Ishikawa (cell line): ENCODE data around the gene SCGB1A1.

Source experiments
- CEBPB ChIP-seq: IDR thresholded peaks from 2 replicates; pipeline ENCODE4 v1.6.1; 2012
- EGR1 ChIP-seq: IDR thresholded peaks from 2 replicates; pipeline ENCODE4 v1.6.1; 2012
- EP300 ChIP-seq: IDR thresholded peaks from 2 replicates; pipeline ENCODE4 v1.6.1; 2012; ENCODE audit warnings: borderline replicate concordance
- FOXM1 ChIP-seq: IDR thresholded peaks from 2 replicates; pipeline ENCODE4 v1.6.1; 2012; ENCODE audit warnings: low read depth, borderline replicate concordance
- MAX ChIP-seq: IDR thresholded peaks from 2 replicates; pipeline ENCODE4 v1.6.1; 2012
- NFIC ChIP-seq: IDR thresholded peaks from 2 replicates; pipeline ENCODE4 v1.6.1; 2012
- RAD21 ChIP-seq: IDR thresholded peaks from 2 replicates; pipeline ENCODE4 v1.6.1; 2012; ENCODE audit warnings: low read depth
- REST ChIP-seq: IDR thresholded peaks from 2 replicates; pipeline ENCODE4 v1.6.1; 2012; ENCODE audit warnings: low read depth, mild to moderate bottlenecking
- TAF1 ChIP-seq: IDR thresholded peaks from 2 replicates; pipeline ENCODE4 v1.6.1; 2012; ENCODE audit warnings: low read depth, mild to moderate bottlenecking
- TEAD4 ChIP-seq: IDR thresholded peaks from 2 replicates; pipeline ENCODE4 v1.6.1; 2012
- YY1 ChIP-seq: IDR thresholded peaks from 2 replicates; pipeline ENCODE4 v1.6.1; 2012; ENCODE audit warnings: low read depth

- TF ChIP-seq RAD21: no peak
- no peak for TF ChIP-seq TEAD4
- TF ChIP-seq CEBPB: no peak
- no peak for TF ChIP-seq TAF1
- TF ChIP-seq NFIC: no peak
- no peak for TF ChIP-seq EP300
- no peak for TF ChIP-seq EGR1
- no peak for TF ChIP-seq FOXM1
- no peak for TF ChIP-seq MAX
- TF ChIP-seq REST: no peak
- no peak for TF ChIP-seq YY1
Measured at GRCh38 chr11:62419314-62419929, 589 bp downstream of the SCGB1A1 start.
